ENCODE results near the gene GCK.

DNA sequence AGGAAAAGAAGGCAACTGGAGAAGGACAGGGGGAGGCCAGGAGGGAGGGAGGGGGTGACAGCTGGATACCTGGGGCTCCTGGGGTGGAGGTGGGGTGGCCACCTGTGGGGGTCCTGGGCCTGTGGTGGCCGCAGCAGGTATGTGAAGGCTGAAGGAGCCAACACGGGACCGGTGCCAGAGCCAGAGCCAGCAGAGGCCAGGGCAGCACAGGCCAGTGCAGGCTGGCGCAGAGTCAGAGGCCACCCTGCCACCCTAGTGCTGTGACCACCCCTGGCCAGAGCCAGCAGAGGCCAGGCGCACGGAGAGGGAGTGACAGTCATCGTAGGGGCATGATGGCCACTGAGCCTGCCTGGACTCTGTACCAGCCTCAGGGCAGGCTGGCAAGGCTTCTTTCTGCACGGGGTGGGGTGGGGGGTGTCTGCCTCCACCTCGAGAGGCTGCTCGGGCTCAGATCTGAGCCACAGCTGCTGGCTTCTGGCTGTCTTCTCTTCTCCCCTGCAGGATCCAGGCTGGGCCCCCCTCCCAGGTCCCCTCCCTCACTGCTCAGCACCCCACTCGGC, 40.4 kb upstream of the GCK start:
- TF ChIP-seq, protein P1, sequence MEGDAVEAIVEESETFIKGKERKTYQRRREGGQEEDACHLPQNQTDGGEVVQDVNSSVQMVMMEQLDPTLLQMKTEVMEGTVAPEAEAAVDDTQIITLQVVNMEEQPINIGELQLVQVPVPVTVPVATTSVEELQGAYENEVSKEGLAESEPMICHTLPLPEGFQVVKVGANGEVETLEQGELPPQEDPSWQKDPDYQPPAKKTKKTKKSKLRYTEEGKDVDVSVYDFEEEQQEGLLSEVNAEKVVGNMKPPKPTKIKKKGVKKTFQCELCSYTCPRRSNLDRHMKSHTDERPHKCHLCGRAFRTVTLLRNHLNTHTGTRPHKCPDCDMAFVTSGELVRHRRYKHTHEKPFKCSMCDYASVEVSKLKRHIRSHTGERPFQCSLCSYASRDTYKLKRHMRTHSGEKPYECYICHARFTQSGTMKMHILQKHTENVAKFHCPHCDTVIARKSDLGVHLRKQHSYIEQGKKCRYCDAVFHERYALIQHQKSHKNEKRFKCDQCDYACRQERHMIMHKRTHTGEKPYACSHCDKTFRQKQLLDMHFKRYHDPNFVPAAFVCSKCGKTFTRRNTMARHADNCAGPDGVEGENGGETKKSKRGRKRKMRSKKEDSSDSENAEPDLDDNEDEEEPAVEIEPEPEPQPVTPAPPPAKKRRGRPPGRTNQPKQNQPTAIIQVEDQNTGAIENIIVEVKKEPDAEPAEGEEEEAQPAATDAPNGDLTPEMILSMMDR (IDR thresholded peaks at IDR 0.05) = no peak
- TF ChIP-seq POLR2A (IDR thresholded peaks at IDR 0.05) = no peak

Measured in heart left ventricle (tissue), 13 donors.